ENCODE measurements around the gene SEBOX.

- TF ChIP-seq CTCF (IDR thresholded peaks at IDR 0.05) (no peak), POLR2A (IDR thresholded peaks at IDR 0.05) (no peak), POLR2AphosphoS5 (IDR thresholded peaks at IDR 0.05) (no peak), EP300 (IDR thresholded peaks at IDR 0.05) (no peak)
These were observed 38.9 kb downstream of the SEBOX start for GRCh38 chr17:28326114-28326513.
